HG03108 (cell line): ENCODE data around the gene LENEP.
A peak's percentile ranks its signal among the peaks of the same experiment; 100 is the strongest.
"Not testable (repeated sequence)": the region's sequence is repeated elsewhere in the genome, so short reads cannot be mapped to it uniquely, and the experiment has no call there.

Experiments used
- ATAC-seq: cut with Tn5 transposase; IDR thresholded peaks from one replicate; pipeline ENCODE4 v1.9.1; 2021; ENCODE audit warnings: moderate library complexity; ENCODE audit not compliant: unreplicated experiment

LENEP gene

DNA sequence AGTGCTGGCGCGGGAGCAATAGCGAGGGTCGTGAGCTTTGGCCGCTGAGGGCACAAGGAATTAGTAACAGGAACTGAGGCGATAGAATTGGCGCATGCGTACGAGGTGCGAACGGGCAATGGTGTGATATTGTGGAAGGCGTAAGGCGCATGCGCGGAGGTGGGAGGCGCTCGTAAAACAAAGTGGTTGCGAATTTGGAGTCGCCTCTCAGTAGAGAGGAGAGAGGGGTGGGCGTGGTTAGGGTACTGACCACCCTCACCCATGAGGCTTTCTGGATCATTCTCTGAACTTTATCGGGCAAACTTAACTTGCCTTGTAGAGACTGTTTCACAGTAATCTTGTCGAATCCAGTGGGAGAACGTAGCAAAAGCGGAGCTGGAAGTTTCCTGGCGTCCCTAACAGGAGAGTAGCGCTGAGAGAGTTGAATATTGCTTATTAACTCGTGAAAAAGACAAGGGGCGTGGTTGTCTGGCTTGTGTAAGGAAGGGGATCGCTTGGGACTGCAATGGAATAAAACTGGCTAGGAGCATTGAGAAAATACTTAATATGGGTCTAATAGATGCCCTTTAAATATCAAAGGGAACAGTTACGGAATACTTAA is 18.5 kb upstream of the LENEP start:
- peak; percentile 33 for ATAC-seq

- no peak for ATAC-seq
These were observed 17.9 kb upstream of the LENEP start for GRCh38 chr1:154975409-154976059.

GRCh38 chr1:154977762-154978161 is 15.6 kb upstream of the LENEP start:
- not testable (repeated sequence) for ATAC-seq

- ATAC-seq, result no peak
These were observed 15.0 kb upstream of the LENEP start for GRCh38 chr1:154978360-154978759.

DNA sequence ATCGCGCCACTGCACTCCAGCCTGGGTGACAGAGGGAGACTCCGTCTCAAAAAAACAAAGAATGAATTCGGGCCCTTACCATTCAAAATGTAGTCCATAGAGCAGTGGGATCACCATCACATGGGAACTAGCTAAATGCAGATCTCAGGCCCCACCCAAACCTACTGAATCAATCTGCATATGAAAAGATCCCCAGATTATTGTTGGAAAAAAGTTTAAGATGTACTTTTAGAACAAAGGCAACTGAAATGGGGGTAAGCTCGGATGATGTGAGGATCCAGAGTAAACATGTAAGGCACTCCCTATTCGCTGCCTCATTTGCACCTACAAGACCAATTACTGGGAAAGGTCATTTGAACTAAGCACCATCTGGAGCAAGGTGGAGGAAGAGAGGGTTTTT is 11.0 kb upstream of the LENEP start:
- no peak for ATAC-seq

DNA sequence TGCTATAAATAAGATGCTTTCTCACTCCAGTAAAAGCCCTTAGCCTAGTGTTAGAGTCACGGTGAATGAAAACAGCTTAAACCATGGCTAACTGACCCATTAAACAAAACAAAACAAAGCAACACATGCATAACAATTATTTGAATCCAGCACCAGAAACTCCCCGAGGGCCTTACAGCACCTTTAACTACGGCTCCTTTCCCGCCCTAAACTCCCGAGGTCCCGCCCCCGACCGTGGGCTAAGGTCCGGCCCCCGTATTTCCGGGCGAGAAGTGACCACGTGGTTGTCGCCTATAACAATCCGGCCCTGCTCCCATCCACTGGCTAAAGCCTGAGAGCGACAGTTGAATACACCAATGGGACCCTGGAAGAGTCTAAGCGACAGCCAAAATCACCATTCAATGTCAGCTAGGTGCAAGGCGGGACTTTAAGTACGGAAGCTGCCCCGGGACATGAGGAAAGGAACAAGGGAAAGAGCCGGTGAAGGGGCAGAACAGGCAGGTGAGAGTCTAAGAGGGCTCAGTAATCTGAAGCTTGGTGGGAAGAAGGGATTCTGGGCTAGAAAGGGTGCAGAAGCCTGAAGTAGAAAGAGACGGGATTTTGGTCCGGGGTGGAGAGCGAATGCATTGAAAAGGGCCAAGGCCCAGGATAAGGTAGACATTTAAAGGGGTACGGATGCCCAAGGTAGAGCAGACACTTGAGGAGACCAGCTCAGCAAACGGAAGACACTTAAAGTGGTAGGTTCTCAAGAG is 10.3 kb upstream of the LENEP start, which contains the start of gene FLAD1:
FLAD1 (plus strand) TSS at position 448 of the 752 bp plus-strand sequence. CDS start 351 bp downstream, outside the sequence.
- ATAC-seq, result peak; percentile 97

GRCh38 chr1:154983776-154984466 is 9.5 kb upstream of the LENEP start:
- ATAC-seq, result no peak

- not testable (repeated sequence) for ATAC-seq
These were observed 6.7 kb upstream of the LENEP start for GRCh38 chr1:154986736-154987135.

GRCh38 chr1:154987326-154987725 is 6.1 kb upstream of the LENEP start:
- ATAC-seq, result no peak

DNA sequence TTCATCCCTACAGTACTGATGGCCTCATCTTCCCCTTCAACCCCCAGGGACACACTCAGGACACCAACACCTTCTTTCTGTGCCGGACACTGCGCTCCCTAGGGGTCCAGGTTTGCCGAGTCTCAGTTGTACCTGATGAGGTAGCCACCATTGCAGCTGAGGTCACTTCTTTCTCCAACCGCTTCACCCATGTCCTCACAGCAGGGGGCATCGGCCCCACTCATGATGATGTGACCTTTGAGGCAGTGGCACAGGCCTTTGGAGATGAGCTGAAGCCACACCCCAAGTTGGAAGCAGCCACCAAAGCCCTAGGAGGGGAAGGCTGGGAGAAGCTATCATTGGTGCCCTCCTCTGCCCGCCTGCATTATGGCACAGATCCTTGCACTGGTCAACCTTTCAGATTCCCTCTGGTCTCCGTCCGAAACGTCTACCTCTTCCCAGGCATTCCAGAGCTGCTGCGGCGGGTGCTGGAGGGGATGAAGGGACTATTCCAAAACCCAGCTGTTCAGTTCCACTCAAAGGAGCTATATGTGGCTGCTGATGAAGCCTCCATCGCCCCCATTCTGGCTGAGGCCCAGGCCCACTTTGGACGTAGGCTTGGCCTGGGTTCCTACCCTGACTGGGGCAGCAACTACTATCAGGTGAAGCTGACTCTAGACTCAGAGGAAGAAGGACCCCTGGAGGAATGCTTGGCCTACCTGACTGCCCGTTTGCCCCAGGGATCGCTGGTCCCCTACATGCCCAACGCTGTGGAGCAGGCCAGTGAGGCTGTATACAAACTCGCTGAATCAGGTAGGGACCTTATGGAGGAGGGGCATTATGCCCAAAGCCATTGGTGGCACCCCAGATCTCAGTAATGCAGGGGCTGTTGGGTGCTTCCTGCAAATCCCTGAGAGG is 5.1 kb upstream of the LENEP start:
- ATAC-seq, result no peak

- ATAC-seq, result no peak
These were observed 4.1 kb upstream of the LENEP start for GRCh38 chr1:154989195-154989860.

DNA sequence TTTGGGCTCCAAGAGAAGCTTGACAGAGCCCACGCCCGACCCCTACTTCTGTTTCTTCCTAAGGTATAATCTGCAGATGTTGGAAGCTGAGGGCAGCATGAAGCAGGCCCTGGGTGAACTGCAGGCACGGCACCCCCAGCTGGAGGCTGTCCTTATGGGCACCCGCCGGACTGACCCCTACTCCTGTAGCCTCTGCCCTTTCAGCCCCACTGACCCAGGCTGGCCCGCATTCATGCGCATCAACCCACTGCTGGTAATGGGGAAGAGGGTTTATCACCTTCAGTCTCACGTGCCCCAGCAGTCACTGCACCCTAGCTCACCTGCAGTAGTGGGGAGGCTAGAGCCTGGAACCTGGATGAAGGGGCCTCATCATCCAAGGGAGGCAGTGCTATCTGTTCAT is 3.1 kb upstream of the LENEP start:
- no peak for ATAC-seq

GRCh38 chr1:154992721-154993571 is 440 bp upstream of the LENEP start:
- ATAC-seq, result no peak

DNA sequence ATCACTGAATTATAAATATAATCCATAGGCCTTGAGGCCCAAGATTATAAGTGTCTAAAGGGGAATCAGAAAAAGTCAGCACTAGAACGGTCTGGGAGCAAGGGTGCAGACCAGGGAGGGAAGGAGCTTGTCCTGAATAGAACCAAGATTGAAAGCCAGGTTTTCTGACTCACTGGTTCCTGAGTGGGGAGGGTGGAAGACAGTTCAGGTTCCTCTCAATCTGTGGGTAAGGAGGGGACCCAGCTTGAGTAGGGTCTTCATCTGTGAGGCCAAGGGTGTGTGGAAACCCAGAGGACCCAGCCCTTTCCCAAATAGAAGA is 842 bp downstream of the LENEP start:
- no peak for ATAC-seq

- no peak for ATAC-seq
These were observed 1.2 kb downstream of the LENEP start for GRCh38 chr1:154994591-154994990.

DNA sequence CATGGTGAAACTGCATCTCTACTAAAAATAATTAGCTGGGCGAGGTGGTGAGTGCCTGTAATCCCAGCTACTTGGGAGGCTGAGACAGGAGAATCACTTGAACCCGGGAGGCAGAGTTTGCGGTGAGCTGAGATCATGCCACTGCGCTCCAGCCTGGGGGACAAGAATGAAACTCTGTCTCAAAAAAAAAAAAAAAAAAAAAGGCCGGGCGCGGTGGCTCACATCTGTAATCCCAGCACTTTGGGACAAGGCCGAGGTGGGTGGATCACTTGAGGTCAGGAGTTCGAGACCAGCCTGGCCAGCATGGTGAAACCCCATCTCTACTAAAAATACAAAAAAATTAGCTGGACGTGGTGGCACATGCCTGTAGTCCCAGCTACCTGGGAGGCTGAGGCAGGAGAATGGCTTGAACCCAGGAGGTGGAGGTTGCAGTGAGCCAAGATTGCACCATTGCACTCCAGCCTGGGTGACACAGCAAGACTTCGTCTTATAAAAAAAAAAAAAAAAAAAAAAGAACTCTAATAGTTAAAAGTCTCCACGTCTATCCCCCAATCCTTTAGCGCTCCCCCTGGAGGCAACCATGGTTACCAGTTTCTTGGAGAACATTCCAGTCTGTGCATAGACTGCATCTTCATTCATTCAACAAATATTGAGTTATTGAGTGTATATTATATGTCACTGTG is 2.1 kb downstream of the LENEP start:
- ATAC-seq, result not testable (repeated sequence)

DNA sequence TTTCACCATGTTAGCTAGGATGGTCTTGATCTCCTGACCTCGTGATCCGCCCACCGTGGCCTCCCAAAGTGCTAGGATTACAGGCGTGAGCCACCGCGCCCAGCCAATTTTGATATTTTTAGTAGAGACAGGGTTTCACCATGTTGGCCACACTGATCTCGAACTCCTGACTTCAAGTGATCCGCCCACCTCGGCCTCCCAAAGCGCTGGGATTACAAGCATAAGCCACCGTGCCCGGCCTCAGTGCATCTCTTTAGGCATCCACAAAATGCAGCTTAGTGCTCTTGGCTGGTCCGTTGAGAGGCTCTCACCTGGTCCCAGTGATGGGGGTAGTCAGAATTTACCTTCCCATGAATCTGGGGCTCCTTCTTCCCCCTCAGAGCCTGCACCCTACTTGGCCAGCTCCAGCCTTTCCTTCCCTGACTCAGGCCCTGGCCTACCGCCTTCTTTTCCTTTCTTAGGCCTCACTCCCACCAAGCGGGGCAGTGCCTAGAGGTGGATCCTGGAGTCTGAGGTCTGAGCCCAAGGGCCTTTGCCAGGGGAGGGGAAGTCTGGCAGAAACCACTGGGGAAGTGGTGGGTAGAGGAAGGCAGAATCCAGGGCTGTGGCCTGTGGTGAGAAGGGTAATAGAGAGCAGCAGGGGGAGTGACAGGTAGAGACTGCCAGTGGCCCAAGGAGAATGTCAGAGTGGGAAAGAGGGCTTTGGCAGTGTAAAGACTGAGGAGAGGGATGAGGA is 3.7 kb downstream of the LENEP start:
- no peak for ATAC-seq

- ATAC-seq, result no peak
These were observed 4.9 kb downstream of the LENEP start for GRCh38 chr1:154998201-154998780.
